ENCODE measurements around the gene OCEL1. TPM values are rescaled to one million over a fixed set of nuclear protein-coding genes. Genes with fewer than 3 reads are reported as not detected.

Gene OCEL1
- total and polyA plus RNA-seq, 2 donors (not counting 1 experiment from before 2014, with no cell fraction given): 28.5 to 30.5 TPM

DNA sequence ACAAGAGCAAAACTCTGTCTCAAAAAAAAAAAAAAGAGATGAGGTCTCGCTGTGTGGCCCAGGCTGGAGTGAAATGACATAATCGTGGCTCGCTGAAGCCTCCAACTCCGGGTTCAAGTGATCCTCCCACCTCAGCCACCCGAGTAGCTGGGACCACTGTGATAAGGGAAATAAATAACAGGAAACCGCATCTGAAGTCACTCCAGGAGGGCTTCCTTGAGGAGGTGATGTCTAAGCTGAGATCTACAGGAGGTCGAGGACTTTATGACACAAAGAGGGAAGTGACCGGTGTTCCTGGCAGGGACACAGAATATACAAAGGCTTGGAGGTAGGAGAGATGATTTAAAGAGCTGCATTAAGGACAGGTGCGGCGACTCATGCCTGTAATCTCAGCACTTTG is 28.6 kb downstream of the OCEL1 start:
- no peak for ATAC-seq (ENCODE audit: low read depth)
- H3K4me3 Mint-ChIP-seq: no peak overlapping the region
- peaks cover 0 to 9% (median 4%) of the 10 kb centered on the region in 3 donors for H3K9me3 ChIP-seq (ENCODE audit: control extremely low read depth in 1 of 3, control insufficient read depth in 2 of 3, insufficient read depth in 1 of 3, low read length in 2 of 3)
- ChIA-PET POLR2A (interaction anchor here (1.1 kb wide), 1 partner anchor 12 kb away, joined by 4 read pairs; no protein-coding TSS in a partner anchor), CTCF (interaction anchor here (0.6 to 2.3 kb wide), 4 partner anchors 11 to 542 kb away, joined by 3 to 5 read pairs (median 4); partner anchors contain the start of gene ANKLE1)
- no peak overlapping the region for H3K4me3 ChIP-seq (ENCODE audit: control extremely low read depth in 1 of 5, extremely low read depth in 1 of 5, insufficient read depth in 1 of 5, low read depth in 2 of 5, low read length in 4 of 5)
- no peaks in the 10 kb centered on the region for H3K4me1 Mint-ChIP-seq
- no peak overlapping the region for H3K9ac ChIP-seq (ENCODE audit: low read length)
- TF ChIP-seq EZH2 (IDR thresholded peaks at IDR 0.05; ENCODE audit: borderline replicate concordance, insufficient read depth, low read depth, low read length, poor library complexity, severe bottlenecking) (no peak), CTCF (IDR thresholded peaks at IDR 0.05) (no peak)
- no peak for DNase-seq
- WGBS (ENCODE audit: insufficient coverage): 80% methylated on average over 5 of the region's 10 CpGs
- H3K36me3 ChIP-seq (replicated peaks in 1 of 2; ENCODE audit: control extremely low read depth in 1 of 2, control insufficient read depth in 1 of 2, extremely low read depth in 1 of 2, insufficient read depth in 2 of 2, low read length in 1 of 2): no peaks in the 10 kb centered on the region
- intact Hi-C loops (cut with micrococcal nuclease): no loop called here
- no peak overlapping the region for H3K27ac ChIP-seq (ENCODE audit: low read length in 2 of 2)
- no peaks in the 10 kb centered on the region for H3K79me2 ChIP-seq (ENCODE audit: control insufficient read depth, insufficient read depth, low read length)
- H4K20me1 ChIP-seq (ENCODE audit: control insufficient read depth, insufficient read depth, low read length, poor library complexity, severe bottlenecking): no peaks in the 10 kb centered on the region
- H3K4me2 ChIP-seq (replicated peaks; ENCODE audit: low read depth, low read length, poor library complexity, severe bottlenecking): no peak overlapping the region
- H3K27me3 ChIP-seq (replicated peaks in 1 of 4; ENCODE audit: control extremely low read depth in 1 of 4, control insufficient read depth in 3 of 4, insufficient read depth in 4 of 4, low read length in 3 of 4): no peaks in the 10 kb centered on the region
- H3K4me1 ChIP-seq (ENCODE audit: control insufficient read depth in 2 of 2, insufficient read depth in 2 of 2, low read length in 2 of 2): no peaks in the 10 kb centered on the region
- no peaks in the 10 kb centered on the region for H3K9me3 Mint-ChIP-seq (ENCODE audit: insufficient read depth)
- H2AFZ ChIP-seq (ENCODE audit: insufficient read depth, low read depth, low read length, poor library complexity, severe bottlenecking): no peak overlapping the region
- H3K27ac Mint-ChIP-seq: no peak overlapping the region
- no peaks in the 10 kb centered on the region for H3K27me3 Mint-ChIP-seq

DNA sequence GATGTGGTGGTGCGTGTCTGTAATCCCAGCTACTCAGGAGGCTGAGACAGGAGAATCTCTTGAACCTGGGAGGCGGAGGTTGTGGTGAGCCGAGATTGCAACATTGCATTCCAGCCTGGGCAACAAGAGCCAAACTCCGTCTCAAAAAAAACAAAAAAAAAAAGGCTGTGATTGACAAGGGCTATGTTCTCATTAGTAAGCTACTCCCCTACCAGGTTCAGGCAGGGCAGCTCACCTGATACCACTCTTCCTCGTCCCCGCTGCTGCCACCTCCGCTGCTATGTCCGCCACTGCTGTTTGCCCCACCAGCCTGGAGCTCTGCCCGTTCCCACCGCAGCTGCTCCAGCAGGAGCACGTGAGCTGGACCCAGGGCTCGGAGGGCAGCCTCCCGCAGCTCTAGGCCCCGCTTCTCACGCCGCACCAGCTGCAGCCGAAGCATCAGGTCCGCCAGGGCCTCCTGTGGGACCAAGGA is 29.2 kb downstream of the OCEL1 start:
- H3K4me3 Mint-ChIP-seq: no peak overlapping the region
- intact Hi-C loops (cut with micrococcal nuclease): no loop called here
- no peak for DNase-seq
- WGBS (ENCODE audit: insufficient coverage): 97% methylated on average over 17 of the region's 18 CpGs
- POLR2A ChIA-PET: interaction anchor here (1.1 kb wide), 1 partner anchor 12 kb away, joined by 4 read pairs; no protein-coding TSS in a partner anchor
- no peak for ATAC-seq (ENCODE audit: low read depth)
- TF ChIP-seq CTCF (IDR thresholded peaks at IDR 0.05): no peak
- no peak for TF ChIP-seq EZH2 (IDR thresholded peaks at IDR 0.05; ENCODE audit: borderline replicate concordance, insufficient read depth, low read depth, low read length, poor library complexity, severe bottlenecking)
- peaks cover 0 to 14% (median 6%) of the 10 kb centered on the region in 3 donors for H3K9me3 ChIP-seq (ENCODE audit: control extremely low read depth in 1 of 3, control insufficient read depth in 2 of 3, insufficient read depth in 1 of 3, low read length in 2 of 3)
- no peak overlapping the region for H3K27ac Mint-ChIP-seq
- H3K4me3 ChIP-seq (ENCODE audit: control extremely low read depth in 1 of 5, extremely low read depth in 1 of 5, insufficient read depth in 1 of 5, low read depth in 2 of 5, low read length in 4 of 5): no peak overlapping the region
- no peaks in the 10 kb centered on the region for H3K27me3 Mint-ChIP-seq
- no peaks in the 10 kb centered on the region for H3K4me1 ChIP-seq (ENCODE audit: control insufficient read depth in 2 of 2, insufficient read depth in 2 of 2, low read length in 2 of 2)
- no peaks in the 10 kb centered on the region for H3K79me2 ChIP-seq (ENCODE audit: control insufficient read depth, insufficient read depth, low read length)
- no peaks in the 10 kb centered on the region for H3K36me3 ChIP-seq (replicated peaks in 1 of 2; ENCODE audit: control extremely low read depth in 1 of 2, control insufficient read depth in 1 of 2, extremely low read depth in 1 of 2, insufficient read depth in 2 of 2, low read length in 1 of 2)
- CTCF ChIA-PET: interaction anchor here (0.6 to 2.3 kb wide), 4 partner anchors 11 to 543 kb away, joined by 3 to 5 read pairs (median 4); partner anchors contain the start of gene ANKLE1
- no peak overlapping the region for H2AFZ ChIP-seq (ENCODE audit: insufficient read depth, low read depth, low read length, poor library complexity, severe bottlenecking)
- no peaks in the 10 kb centered on the region for H3K27me3 ChIP-seq (replicated peaks in 1 of 4; ENCODE audit: control extremely low read depth in 1 of 4, control insufficient read depth in 3 of 4, insufficient read depth in 4 of 4, low read length in 3 of 4)
- H3K9ac ChIP-seq (ENCODE audit: low read length): no peak overlapping the region
- H4K20me1 ChIP-seq (ENCODE audit: control insufficient read depth, insufficient read depth, low read length, poor library complexity, severe bottlenecking): no peaks in the 10 kb centered on the region
- no peaks in the 10 kb centered on the region for H3K4me1 Mint-ChIP-seq
- no peak overlapping the region for H3K4me2 ChIP-seq (replicated peaks; ENCODE audit: low read depth, low read length, poor library complexity, severe bottlenecking)
- H3K27ac ChIP-seq (ENCODE audit: low read length in 2 of 2): no peak overlapping the region
- H3K9me3 Mint-ChIP-seq (ENCODE audit: insufficient read depth): no peaks in the 10 kb centered on the region

Data from B cell (primary cell).